Mesenchymal stem cell (in vitro differentiated cells and primary cell): Measurements from ENCODE around the gene USH2A.

Experiments
- DNase-seq: peaks from one replicate; pipeline ENCODE4 v3.0.0-alpha.2; 2013
- H2AFZ ChIP-seq: one replicate; pipeline ENCODE4 v1.6.1; 2013; ENCODE audit warnings: low read depth, mild to moderate bottlenecking, control low read depth, inconsistent platforms, low read length, moderate library complexity
- H2AK5ac ChIP-seq: 2 replicates; pipeline ENCODE4 v1.6.1; 2013; ENCODE audit warnings: low read length, moderate library complexity, mild to moderate bottlenecking, inconsistent platforms; ENCODE audit not compliant: severe bottlenecking
- H2BK120ac ChIP-seq: one replicate; pipeline ENCODE4 v1.6.1; 2013; ENCODE audit warnings: low read depth, mild to moderate bottlenecking, inconsistent platforms, low read length, moderate library complexity
- H2BK12ac ChIP-seq, 2 experiments: one replicate each; pipeline ENCODE4 v1.6.1; 2013; ENCODE audit warnings: inconsistent platforms in 2 of 2, low read length in 2 of 2, mild to moderate bottlenecking in 2 of 2, moderate library complexity in 2 of 2, control low read depth in 1 of 2
- H2BK15ac ChIP-seq: one replicate; pipeline ENCODE4 v1.6.1; 2013; ENCODE audit warnings: mild to moderate bottlenecking, low read depth, inconsistent platforms; ENCODE audit not compliant: poor library complexity, severe bottlenecking
- H2BK5ac ChIP-seq: 2 replicates; pipeline ENCODE4 v1.6.1; 2013; ENCODE audit warnings: low read depth, mild to moderate bottlenecking, low read length, control low read depth, inconsistent platforms; ENCODE audit not compliant: poor library complexity, severe bottlenecking
- H3K14ac ChIP-seq, 2 experiments: one replicate each; pipeline ENCODE4 v1.6.1; 2013; ENCODE audit warnings: inconsistent platforms in 2 of 2, low read length in 2 of 2, control low read depth in 1 of 2, mild to moderate bottlenecking in 1 of 2, moderate library complexity in 1 of 2
- H3K18ac ChIP-seq, 2 experiments: one replicate each; pipeline ENCODE4 v1.6.1; 2013; ENCODE audit warnings: inconsistent platforms in 2 of 2, low read length in 2 of 2, control low read depth in 1 of 2, low read depth in 1 of 2, mild to moderate bottlenecking in 1 of 2
- H3K23ac ChIP-seq, 2 experiments: one replicate each; pipeline ENCODE4 v1.6.1; 2013; ENCODE audit warnings: inconsistent platforms in 2 of 2, low read length in 2 of 2, mild to moderate bottlenecking in 2 of 2, moderate library complexity in 2 of 2, control low read depth in 1 of 2
- H3K27ac ChIP-seq: 2 replicates; pipeline ENCODE4 v1.5.1; 2013; ENCODE audit warnings: mild to moderate bottlenecking, moderate library complexity, low read length, control low read depth, inconsistent platforms; ENCODE audit not compliant: poor library complexity, severe bottlenecking
- H3K27me3 ChIP-seq, 2 experiments: 2 replicates each; pipeline versions ENCODE4 v1.6.1 to v1.7.0; 2013; ENCODE audit warnings: low read length in 2 of 2, mild to moderate bottlenecking in 2 of 2, moderate library complexity in 2 of 2, control low read depth in 1 of 2, inconsistent platforms in 1 of 2; ENCODE audit not compliant: control insufficient read depth in 1 of 2, insufficient read depth in 1 of 2
- H3K36me3 ChIP-seq, 2 experiments: 2 replicates each; pipeline versions ENCODE4 v1.6.1 to v1.7.0; 2013; ENCODE audit warnings: low read length in 2 of 2, control low read depth in 1 of 2, inconsistent platforms in 1 of 2, low read depth in 1 of 2, mild to moderate bottlenecking in 1 of 2; ENCODE audit not compliant: insufficient read depth in 2 of 2, control insufficient read depth in 1 of 2
- H3K4ac ChIP-seq, 2 experiments: one replicate each; pipeline ENCODE4 v1.6.1; 2013; ENCODE audit warnings: inconsistent platforms in 2 of 2, low read length in 2 of 2, mild to moderate bottlenecking in 2 of 2, moderate library complexity in 2 of 2, control low read depth in 1 of 2, low read depth in 1 of 2
- H3K4me1 ChIP-seq: 2 replicates; pipeline ENCODE4 v1.6.1; 2013; ENCODE audit warnings: low read depth, low read length, control low read depth; ENCODE audit not compliant: control insufficient read depth, insufficient read depth
- H3K4me2 ChIP-seq: 2 replicates; pipeline ENCODE4 v1.6.1; 2013; ENCODE audit warnings: low read length, mild to moderate bottlenecking, inconsistent platforms; ENCODE audit not compliant: poor library complexity, severe bottlenecking
- H3K4me3 ChIP-seq, 2 experiments: 2 replicates each; pipeline versions ENCODE4 v1.5.1 to v1.7.0; 2013; ENCODE audit warnings: low read length in 2 of 2, mild to moderate bottlenecking in 2 of 2, control low read depth in 1 of 2, low read depth in 1 of 2; ENCODE audit not compliant: insufficient read depth in 1 of 2
- H3K79me1 ChIP-seq: replicated peaks from 2 replicates; pipeline ENCODE4 v1.6.1; 2013; ENCODE audit warnings: mild to moderate bottlenecking, control low read depth, low read length, inconsistent platforms; ENCODE audit not compliant: poor library complexity, severe bottlenecking
- H3K9ac ChIP-seq: 2 replicates; pipeline ENCODE4 v1.7.0; 2013; ENCODE audit warnings: mild to moderate bottlenecking, low read length, moderate library complexity
- H3K9me3 ChIP-seq: 2 replicates; pipeline ENCODE4 v1.7.0; 2013; ENCODE audit warnings: mild to moderate bottlenecking, low read length; ENCODE audit not compliant: control insufficient read depth
- H4K8ac ChIP-seq: one replicate; pipeline ENCODE4 v1.6.1; 2013; ENCODE audit warnings: inconsistent platforms, mild to moderate bottlenecking, low read length, moderate library complexity
- H4K91ac ChIP-seq: one replicate; pipeline ENCODE4 v1.6.1; 2013; ENCODE audit warnings: mild to moderate bottlenecking, low read length, inconsistent platforms
- WGBS: methylation state at CpG from one replicate; pipeline ENCODE4 v1.1.7; 2013; ENCODE audit warnings: mixed read lengths; 5-methylcytosine and 5-hydroxymethylcytosine counted together

The USH2A gene

DNA sequence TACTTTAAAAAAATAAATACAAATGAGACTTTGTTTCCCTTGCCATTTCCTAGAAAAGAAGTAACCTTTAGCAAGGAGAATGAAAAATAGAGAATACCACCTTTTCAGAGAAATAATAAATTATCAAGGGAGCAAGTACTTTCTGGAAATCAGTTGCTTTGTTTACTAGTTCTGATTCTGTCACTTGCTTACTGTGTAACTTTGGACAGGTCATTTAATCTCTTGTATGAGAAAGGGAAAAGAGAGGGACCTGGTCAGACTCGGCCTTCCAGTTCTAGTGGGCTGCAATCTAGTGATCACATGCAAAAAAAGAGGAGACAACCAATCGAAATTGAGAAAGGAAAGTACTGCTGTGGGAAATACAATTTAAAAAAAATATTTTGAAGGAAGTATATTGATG, 822.0 kb downstream of the USH2A start:
- H2BK12ac ChIP-seq = no peak overlapping the region
- no peaks in the 10 kb centered on the region for H3K4me1 ChIP-seq
- H3K36me3 ChIP-seq = peaks cover 0 to 75% of the 10 kb centered on the region in 2 experiments
- no peak overlapping the region for H3K4me3 ChIP-seq
- no peaks in the 10 kb centered on the region for H3K79me1 ChIP-seq
- H3K4me2 ChIP-seq = no peak overlapping the region
- H2BK5ac ChIP-seq = no peak overlapping the region
- no peaks in the 10 kb centered on the region for H3K9me3 ChIP-seq
- H4K8ac ChIP-seq = no peak overlapping the region
- H3K27me3 ChIP-seq = no peaks in the 10 kb centered on the region
- no peak overlapping the region for H3K4ac ChIP-seq
- no peak overlapping the region for H2BK120ac ChIP-seq
- H3K27ac ChIP-seq = no peak overlapping the region
- 90% methylated on average over 2 of the region's 2 CpGs for WGBS
- no peak overlapping the region for H2AK5ac ChIP-seq
- no peak overlapping the region for H2BK15ac ChIP-seq
- H3K18ac ChIP-seq = no peak overlapping the region
- H4K91ac ChIP-seq = no peak overlapping the region
- H3K14ac ChIP-seq = no peak overlapping the region
- H2AFZ ChIP-seq = no peak overlapping the region
- no peak for DNase-seq
- no peak overlapping the region for H3K23ac ChIP-seq
- H3K9ac ChIP-seq = no peak overlapping the region

DNA sequence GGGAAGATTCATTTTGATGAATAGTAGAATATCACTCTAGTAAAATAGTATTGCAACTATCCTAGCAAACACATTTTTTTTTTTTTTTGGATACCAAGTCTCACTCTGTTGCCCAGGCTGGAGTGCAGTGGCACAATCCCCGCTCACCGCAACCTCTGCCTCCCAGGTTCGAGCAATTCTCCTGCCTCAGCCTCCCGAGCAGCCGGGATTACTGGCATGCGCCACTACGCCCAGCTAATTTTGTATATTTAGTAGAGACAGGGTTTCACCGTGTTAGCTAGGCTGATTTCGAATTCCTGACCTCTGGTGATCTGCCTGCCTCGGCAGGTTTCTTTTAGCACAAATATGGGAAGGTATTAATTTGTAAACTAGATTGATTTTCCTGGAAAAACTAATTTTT, 822.4 kb downstream of the USH2A start:
- no peak overlapping the region for H2BK15ac ChIP-seq
- H3K4me3 ChIP-seq = no peak overlapping the region
- H3K4ac ChIP-seq = no peak overlapping the region
- WGBS = 96% methylated on average over 9 of the region's 10 CpGs
- H2BK12ac ChIP-seq = no peak overlapping the region
- no peak overlapping the region for H3K9ac ChIP-seq
- no peaks in the 10 kb centered on the region for H3K27me3 ChIP-seq
- no peak overlapping the region for H3K23ac ChIP-seq
- no peak overlapping the region for H3K27ac ChIP-seq
- H3K18ac ChIP-seq = no peak overlapping the region
- H2BK5ac ChIP-seq = no peak overlapping the region
- H3K14ac ChIP-seq = no peak overlapping the region
- H4K8ac ChIP-seq = no peak overlapping the region
- H3K9me3 ChIP-seq = no peaks in the 10 kb centered on the region
- no peak for DNase-seq
- H2AFZ ChIP-seq = no peak overlapping the region
- H2BK120ac ChIP-seq = no peak overlapping the region
- no peak overlapping the region for H3K4me2 ChIP-seq
- no peaks in the 10 kb centered on the region for H3K79me1 ChIP-seq
- H4K91ac ChIP-seq = no peak overlapping the region
- H3K4me1 ChIP-seq = no peaks in the 10 kb centered on the region
- H2AK5ac ChIP-seq = no peak overlapping the region
- H3K36me3 ChIP-seq = peaks cover 0 to 79% of the 10 kb centered on the region in 2 experiments

DNA sequence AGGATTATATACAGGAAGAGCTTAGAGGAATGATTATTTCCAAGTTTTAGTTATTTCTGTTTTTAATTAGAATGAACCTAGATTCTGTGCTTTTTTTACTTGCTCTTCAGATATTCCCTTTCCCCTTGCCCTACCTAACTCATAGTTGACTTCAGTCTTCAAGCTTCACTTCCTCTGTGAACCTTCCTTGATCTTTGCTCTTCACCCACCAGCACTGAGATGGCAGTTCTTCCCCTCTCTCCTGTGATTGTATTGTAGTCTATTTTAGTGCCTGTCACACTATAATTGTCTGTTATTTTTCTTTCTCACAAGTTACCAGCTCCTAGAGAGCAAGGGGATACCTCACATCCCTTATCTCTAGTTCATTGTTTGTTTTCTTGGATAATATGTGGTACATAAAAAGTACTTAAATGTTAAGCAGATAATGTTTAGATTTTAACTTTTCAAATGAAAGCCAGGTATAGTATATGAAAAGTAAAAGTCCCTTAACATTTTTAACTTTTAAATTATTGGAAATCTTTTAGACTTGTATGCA, 822.9 kb downstream of the USH2A start:
- H3K36me3 ChIP-seq = peaks cover 0 to 81% of the 10 kb centered on the region in 2 experiments
- no peak overlapping the region for H2BK15ac ChIP-seq
- H4K91ac ChIP-seq = no peak overlapping the region
- H3K4me1 ChIP-seq = no peaks in the 10 kb centered on the region
- no peak overlapping the region for H2AK5ac ChIP-seq
- H3K18ac ChIP-seq = no peak overlapping the region
- no peak overlapping the region for H3K4me2 ChIP-seq
- no peaks in the 10 kb centered on the region for H3K79me1 ChIP-seq
- H2AFZ ChIP-seq = no peak overlapping the region
- no peak overlapping the region for H4K8ac ChIP-seq
- DNase-seq = no peak
- no peak overlapping the region for H2BK5ac ChIP-seq
- H3K9ac ChIP-seq = no peak overlapping the region
- no peaks in the 10 kb centered on the region for H3K27me3 ChIP-seq
- H2BK12ac ChIP-seq = no peak overlapping the region
- no peak overlapping the region for H3K14ac ChIP-seq
- H3K4me3 ChIP-seq = no peak overlapping the region
- no peak overlapping the region for H3K23ac ChIP-seq
- no peak overlapping the region for H3K4ac ChIP-seq
- no peak overlapping the region for H2BK120ac ChIP-seq
- H3K9me3 ChIP-seq = no peaks in the 10 kb centered on the region
- H3K27ac ChIP-seq = no peak overlapping the region

DNA sequence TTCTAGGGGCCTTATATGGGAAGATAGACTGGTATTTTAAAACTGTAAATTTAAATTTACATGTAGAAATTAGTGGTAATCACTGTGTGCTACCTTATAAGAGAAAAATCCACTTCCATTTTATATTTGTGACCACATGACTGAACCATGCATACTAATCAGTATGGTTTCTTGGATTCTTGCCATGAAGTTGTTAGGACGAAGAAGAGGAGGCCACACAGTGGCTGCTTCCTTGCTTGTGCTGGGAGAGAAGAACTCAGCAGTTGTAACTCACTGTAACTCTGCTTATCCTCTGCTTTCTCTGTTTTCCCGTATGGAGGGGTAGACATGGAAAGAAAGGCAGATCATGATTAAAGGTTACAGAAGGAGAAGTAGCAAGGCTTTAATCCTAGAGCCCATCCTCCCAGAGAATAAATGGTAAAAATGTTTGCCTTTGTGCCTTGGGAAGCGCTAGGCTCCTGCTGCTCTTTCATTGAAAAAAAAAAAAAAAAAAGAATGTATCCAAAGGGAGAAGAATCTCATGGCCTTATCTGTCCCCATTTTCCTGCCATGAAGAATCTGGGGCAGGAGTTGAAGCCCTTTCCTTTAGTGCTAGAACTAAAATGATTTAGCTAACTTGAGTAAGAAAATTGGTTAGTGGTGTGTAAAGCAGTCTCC, 823.7 kb downstream of the USH2A start:
- Histone ChIP-seq H2BK5ac (no peak overlapping the region), H3K79me1 (no peaks in the 10 kb centered on the region), H2BK12ac (no peak overlapping the region), H2BK120ac (no peak overlapping the region), H4K8ac (no peak overlapping the region), H3K14ac (no peak overlapping the region), H4K91ac (no peak overlapping the region), H2AK5ac (no peak overlapping the region), H3K18ac (no peak overlapping the region), H3K36me3 (peaks cover 0 to 83% of the 10 kb centered on the region in 2 experiments), H2AFZ (no peak overlapping the region), H3K27ac (no peak overlapping the region), H3K4me2 (no peak overlapping the region), H3K27me3 (no peaks in the 10 kb centered on the region), H3K4me1 (no peaks in the 10 kb centered on the region), H3K23ac (no peak overlapping the region), H2BK15ac (no peak overlapping the region), H3K4ac (no peak overlapping the region), H3K9ac (no peak overlapping the region), H3K9me3 (no peaks in the 10 kb centered on the region), H3K4me3 (no peak overlapping the region)
- WGBS = 74% methylated on average over 3 of the region's 3 CpGs
- DNase-seq = peak; percentile 73
